Transverse colon (tissue), 4 donors: ENCODE measurements around the gene DPP9. TPM values are rescaled to one million over a fixed set of nuclear protein-coding genes. Genes with fewer than 3 reads are reported as not detected.

Experiments
- DNase-seq: peaks from one replicate; pipeline ENCODE4 v3.0.0-alpha.2; 2019
- H3K27ac ChIP-seq, 4 donors: fragments of 200-600 bp; sonication (generic); 2 replicates each; pipeline ENCODE4 v1.5.1; 2016 to 2018; ENCODE audit warnings: inconsistent platforms in 4 of 4
- H3K27me3 ChIP-seq: fragments of 200-600 bp; sonication (generic); 2 replicates; pipeline ENCODE4 v1.5.1; 2017; ENCODE audit warnings: inconsistent platforms
- H3K36me3 ChIP-seq, 4 donors: fragments of 200-600 bp; sonication (generic); 2 replicates each; pipeline ENCODE4 v1.5.1; 2017 to 2019; ENCODE audit warnings: inconsistent platforms in 4 of 4
- H3K4me1 ChIP-seq, 4 donors: fragments of 200-600 bp; sonication (generic); 2 replicates each; pipeline ENCODE4 v1.5.1; 2017 to 2020; ENCODE audit warnings: inconsistent platforms in 4 of 4
- H3K4me3 ChIP-seq, 4 donors: fragments of 200-600 bp; sonication (generic); 1 replicate in 1 of 4; 2 replicates in 3 of 4; pipeline versions ENCODE4 v1.5.1 to v1.6.1; 2017 to 2019; ENCODE audit warnings: inconsistent platforms in 4 of 4
- H3K9me3 ChIP-seq, 2 donors: fragments of 200-600 bp; sonication (generic); 2 replicates each; pipeline ENCODE4 v1.5.1; 2017 to 2019; ENCODE audit warnings: inconsistent platforms in 2 of 2
- EP300 ChIP-seq: sonication (generic); formaldehyde crosslinking; IDR thresholded peaks from one replicate; pipeline ENCODE4 v1.6.1; 2017; ENCODE audit warnings: antibody characterized with exemption, low read depth
- POLR2A ChIP-seq: fragments of 450-650 bp; IDR thresholded peaks from one replicate; pipeline ENCODE4 v1.6.1; 2016; ENCODE audit warnings: antibody characterized with exemption, mild to moderate bottlenecking, moderate library complexity
- POLR2AphosphoS5 ChIP-seq, 3 donors: sonication (generic); formaldehyde crosslinking; IDR thresholded peaks; one replicate each; pipeline ENCODE4 v1.6.1; 2016; ENCODE audit warnings: antibody characterized with exemption in 3 of 3
- WGBS, 2 donors: methylation state at CpG; one replicate each; pipeline ENCODE4 v1.1.5; 2018; ENCODE audit warnings: low coverage in 1 of 2; 5-methylcytosine and 5-hydroxymethylcytosine counted together
- in situ Hi-C, 4 donors: fragments of 200-750 bp; cut with MboI; loops; one replicate each; pipeline versions ENCODE4 v1.15.0 to v1.15.1; 2017; ENCODE audit warnings: low sequenced_read_pairs in 3 of 4, low pct_ligation_motif_present in 1 of 4, low pct_unique_long_range_greater_than_20kb in 1 of 4
- intact Hi-C: fragments of 100-400 bp; cut with DNase I; formaldehyde crosslinking; loops from one replicate; pipeline ENCODE4 v1.15.1; 2023; ENCODE audit warnings: low total_unique reads
- total RNA-seq, 4 donors: library from RNA; depleted of rRNA; stranded (reverse); fragments of >200 nt; gene quantifications; one replicate each; pipeline ENCODE4 v1.1.0, GENCODE V29; 2016
- TF ChIP-seq, protein P1 (sequence below), 5 experiments: fragments of 200-600 bp in 3 of 5; fragments of 450-650 bp in 2 of 5; sonication (generic) in 3 of 5; IDR thresholded peaks; 1 replicate in 2 of 5; 2 replicates in 3 of 5; pipeline ENCODE4 v1.5.1; 2016 to 2017; ENCODE audit warnings: antibody characterized with exemption in 5 of 5, inconsistent platforms in 3 of 5, mild to moderate bottlenecking in 2 of 5, moderate library complexity in 1 of 5

DPP9 gene
- total RNA-seq, 4 donors from 2014 or later: 74.1 to 320 (median 103) TPM

DNA sequence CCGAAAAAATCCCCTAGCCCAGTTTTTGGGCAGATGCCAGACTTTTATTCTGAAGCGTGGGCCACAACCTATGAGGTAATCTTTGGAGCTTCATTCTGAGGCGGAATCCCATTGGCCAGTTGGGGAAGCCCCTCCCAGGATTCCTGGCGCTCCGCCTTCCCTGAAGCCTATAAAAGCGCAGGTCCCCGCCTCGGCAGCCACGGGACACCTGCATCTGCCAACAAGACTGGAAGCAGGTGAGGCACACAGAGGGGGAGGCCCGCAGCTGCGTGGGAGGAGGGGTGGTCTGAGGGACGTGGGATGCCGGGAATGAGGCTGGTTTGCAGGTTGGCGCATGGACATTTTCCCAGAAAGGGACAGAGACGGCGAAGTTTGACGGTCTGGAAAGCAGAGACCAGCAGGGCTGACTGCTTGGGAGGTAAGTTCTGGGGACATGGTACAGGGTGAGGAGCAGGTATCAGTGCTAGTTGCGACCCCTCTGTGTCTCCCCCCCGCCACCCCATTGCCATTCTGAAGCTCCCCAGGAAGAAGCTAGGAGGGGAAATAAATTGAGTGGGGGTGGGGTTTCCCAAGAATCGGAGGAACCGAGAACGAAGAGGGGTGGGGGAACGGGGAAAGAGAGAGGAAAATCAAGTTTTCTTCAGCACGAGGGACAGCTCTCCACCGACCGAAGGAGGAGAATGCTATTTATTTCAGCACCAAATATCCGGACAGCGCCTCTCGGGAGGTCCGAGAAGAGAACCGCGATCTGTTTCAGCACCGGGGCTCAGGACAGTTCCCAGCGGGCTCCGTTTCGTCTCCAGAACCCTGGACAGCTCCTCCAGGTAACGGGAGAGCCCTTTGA lies 45.5 kb upstream of the DPP9 start:
- in situ Hi-C loops: no loop called here
- DNase-seq: peak; percentile 83
- Histone ChIP-seq H3K9me3 (no peaks in the 10 kb centered on the region), H3K36me3 (no peaks in the 10 kb centered on the region), H3K4me3 (no peak overlapping the region), H3K27me3 (peaks cover 5% of the 10 kb centered on the region), H3K27ac (no peak overlapping the region), H3K4me1 (no peaks in the 10 kb centered on the region)
- TF ChIP-seq EP300 (no peak), POLR2A (no peak), POLR2AphosphoS5 (IDR thresholded peaks at IDR 0.05) (peak in 1 of 3 donors; percentile 42)
- intact Hi-C loops: no loop called here
- WGBS, 2 donors: 14 to 23% methylated on average over 13 to 37 of the region's 37 CpGs

DNA sequence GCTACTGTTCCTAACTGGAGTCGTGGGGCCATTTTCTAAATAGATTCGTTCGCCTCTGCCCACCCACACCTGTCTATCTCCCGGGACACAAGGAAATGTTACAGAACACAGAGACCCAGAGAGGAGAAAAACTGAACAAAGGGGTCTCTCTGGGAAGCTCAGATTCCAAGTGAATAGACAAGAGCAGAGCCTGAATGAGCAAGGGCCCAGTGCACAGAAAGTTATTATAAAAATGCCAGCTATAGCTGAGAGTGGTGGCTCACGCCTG lies 40.7 kb upstream of the DPP9 start:
- no peak overlapping the region for H3K27ac ChIP-seq
- intact Hi-C loops (no loop called here), in situ Hi-C loops (no loop called here)
- H3K27me3 ChIP-seq: peaks cover 8% of the 10 kb centered on the region
- H3K9me3 ChIP-seq: no peaks in the 10 kb centered on the region
- 60% methylated on average over 5 of the region's 5 CpGs; no CpG with 5 or more reads in 1 of the 2 donors for WGBS, 2 donors
- H3K36me3 ChIP-seq: no peaks in the 10 kb centered on the region
- no peak for TF ChIP-seq POLR2AphosphoS5 (IDR thresholded peaks at IDR 0.05)
- no peak for TF ChIP-seq EP300
- TF ChIP-seq, protein P1, sequence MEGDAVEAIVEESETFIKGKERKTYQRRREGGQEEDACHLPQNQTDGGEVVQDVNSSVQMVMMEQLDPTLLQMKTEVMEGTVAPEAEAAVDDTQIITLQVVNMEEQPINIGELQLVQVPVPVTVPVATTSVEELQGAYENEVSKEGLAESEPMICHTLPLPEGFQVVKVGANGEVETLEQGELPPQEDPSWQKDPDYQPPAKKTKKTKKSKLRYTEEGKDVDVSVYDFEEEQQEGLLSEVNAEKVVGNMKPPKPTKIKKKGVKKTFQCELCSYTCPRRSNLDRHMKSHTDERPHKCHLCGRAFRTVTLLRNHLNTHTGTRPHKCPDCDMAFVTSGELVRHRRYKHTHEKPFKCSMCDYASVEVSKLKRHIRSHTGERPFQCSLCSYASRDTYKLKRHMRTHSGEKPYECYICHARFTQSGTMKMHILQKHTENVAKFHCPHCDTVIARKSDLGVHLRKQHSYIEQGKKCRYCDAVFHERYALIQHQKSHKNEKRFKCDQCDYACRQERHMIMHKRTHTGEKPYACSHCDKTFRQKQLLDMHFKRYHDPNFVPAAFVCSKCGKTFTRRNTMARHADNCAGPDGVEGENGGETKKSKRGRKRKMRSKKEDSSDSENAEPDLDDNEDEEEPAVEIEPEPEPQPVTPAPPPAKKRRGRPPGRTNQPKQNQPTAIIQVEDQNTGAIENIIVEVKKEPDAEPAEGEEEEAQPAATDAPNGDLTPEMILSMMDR (IDR thresholded peaks at IDR 0.05): no peak
- TF ChIP-seq POLR2A: no peak
- no peak for DNase-seq
- H3K4me1 ChIP-seq: peaks cover 9 to 15% (median 11%) of the 10 kb centered on the region in 4 donors
- H3K4me3 ChIP-seq: no peak overlapping the region

DNA sequence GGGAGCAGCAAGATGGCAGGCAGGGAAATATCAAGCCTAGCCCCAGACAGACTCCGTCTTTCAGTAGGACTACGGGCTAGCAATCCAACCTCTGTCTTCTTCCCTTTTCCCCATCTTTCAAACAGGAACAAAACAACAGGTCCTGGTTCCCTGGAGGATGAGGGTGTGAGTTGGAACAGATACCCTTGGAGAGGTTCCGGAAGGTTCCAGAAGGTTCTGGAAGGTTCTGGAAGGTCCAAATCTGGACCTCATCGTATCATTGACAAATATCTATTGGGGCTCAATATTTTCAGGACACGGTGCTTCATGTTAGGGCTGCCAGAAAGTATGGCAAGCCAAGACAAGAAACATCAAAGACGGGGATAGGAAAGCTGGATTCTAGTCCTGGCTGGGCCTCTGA lies 39.4 kb upstream of the DPP9 start:
- Histone ChIP-seq H3K27ac (no peak overlapping the region), H3K4me3 (no peak overlapping the region), H3K4me1 (peaks cover 9 to 17% (median 12%) of the 10 kb centered on the region in 4 donors), H3K27me3 (peaks cover 8% of the 10 kb centered on the region), H3K9me3 (no peaks in the 10 kb centered on the region), H3K36me3 (no peaks in the 10 kb centered on the region)
- WGBS, 2 donors: 81 to 90% methylated on average over 3 to 6 of the region's 6 CpGs
- in situ Hi-C loops (no loop called here), intact Hi-C loops (no loop called here)
- no peak for DNase-seq
- TF ChIP-seq POLR2A (no peak), EP300 (no peak), POLR2AphosphoS5 (IDR thresholded peaks at IDR 0.05) (no peak)
- TF ChIP-seq, protein P1 (IDR thresholded peaks at IDR 0.05): no peak

DNA sequence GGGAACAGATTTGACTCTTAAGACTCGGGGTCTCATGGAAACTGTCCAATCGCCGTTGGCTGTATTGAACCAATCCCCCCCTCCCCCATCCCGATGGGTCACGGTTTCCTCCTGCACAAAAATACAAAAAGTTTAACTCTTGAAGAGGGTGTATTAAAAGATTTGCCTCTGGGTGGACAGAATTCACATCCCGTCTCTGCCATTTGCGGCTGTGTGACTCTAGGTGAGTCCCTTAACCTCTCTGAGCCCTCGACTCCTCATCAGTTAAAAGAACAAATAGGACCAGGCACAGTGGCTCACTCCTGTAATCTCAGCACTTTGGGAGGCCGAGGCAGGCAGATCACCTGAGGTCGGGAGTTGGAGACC lies 36.6 kb upstream of the DPP9 start:
- no peaks in the 10 kb centered on the region for H3K9me3 ChIP-seq
- H3K36me3 ChIP-seq: no peaks in the 10 kb centered on the region
- 29% methylated on average over 10 of the region's 10 CpGs; no CpG with 5 or more reads in 1 of the 2 donors for WGBS, 2 donors
- no peak for DNase-seq
- peaks cover 9 to 17% (median 12%) of the 10 kb centered on the region in 4 donors for H3K4me1 ChIP-seq
- peaks cover 8% of the 10 kb centered on the region for H3K27me3 ChIP-seq
- TF ChIP-seq POLR2A (no peak), EP300 (no peak), POLR2AphosphoS5 (IDR thresholded peaks at IDR 0.05) (no peak)
- TF ChIP-seq, protein P1 (IDR thresholded peaks at IDR 0.05): no peak
- intact Hi-C loops: no loop called here
- peak overlapping the region in 2 of 4 donors; percentile 31 to 33 for H3K27ac ChIP-seq
- peak overlapping the region in 2 of 4 donors; percentile 25 to 46 for H3K4me3 ChIP-seq
- in situ Hi-C loops: no loop called here
